Esophagus squamous epithelium (tissue), 5 donors: Measurements from ENCODE around the gene RBMS3. TPM values are rescaled to one million over a fixed set of nuclear protein-coding genes. Genes with fewer than 3 reads are reported as not detected.

ENCODE experiments used
- DNase-seq: peaks from one replicate; lab custom pipeline; 2025; lab: John Stamatoyannopoulos, UW
- H3K27ac ChIP-seq, 4 donors: fragments of 200-600 bp; sonication (generic); one replicate each; pipeline ENCODE4 v1.5.1; 2016 to 2019; ENCODE audit warnings: mild to moderate bottlenecking in 1 of 4
- H3K27me3 ChIP-seq, 4 donors: fragments of 200-600 bp; sonication (generic); 1 replicate in 3 of 4; 2 replicates in 1 of 4; pipeline versions ENCODE4 v1.5.1 to v1.6.0; 2017 to 2021; ENCODE audit warnings: antibody characterized with exemption in 1 of 4
- H3K36me3 ChIP-seq, 3 donors: fragments of 200-600 bp; sonication (generic); one replicate each; pipeline ENCODE4 v1.5.1; 2016 to 2019
- H3K4me1 ChIP-seq, 3 donors: fragments of 200-600 bp; sonication (generic); one replicate each; pipeline ENCODE4 v1.5.1; 2017 to 2019
- H3K4me3 ChIP-seq, 4 donors: fragments of 200-600 bp; sonication (generic); 1 replicate in 3 of 4; 2 replicates in 1 of 4; pipeline ENCODE4 v1.5.1; 2016 to 2019; ENCODE audit warnings: mild to moderate bottlenecking in 2 of 4, moderate library complexity in 1 of 4
- H3K9me3 ChIP-seq, 3 donors: fragments of 200-600 bp; sonication (generic); one replicate each; pipeline ENCODE4 v1.5.1; 2016 to 2019
- CTCF ChIP-seq, 6 experiments: fragments of 450-650 bp in 4 of 6; fragments of 200-600 bp in 2 of 6; sonication (generic) in 2 of 6; IDR thresholded peaks; one replicate each; pipeline ENCODE4 v1.5.1; 2016 to 2019; ENCODE audit warnings: antibody characterized with exemption in 6 of 6, mild to moderate bottlenecking in 4 of 6, moderate library complexity in 4 of 6
- POLR2A ChIP-seq, 4 donors: fragments of 450-650 bp; IDR thresholded peaks; one replicate each; pipeline ENCODE4 v1.6.1; 2017; ENCODE audit warnings: antibody characterized with exemption in 4 of 4, mild to moderate bottlenecking in 4 of 4, moderate library complexity in 3 of 4
- WGBS, 2 donors: methylation state at CpG; one replicate each; pipeline ENCODE4 v1.1.5; 2018; 5-methylcytosine and 5-hydroxymethylcytosine counted together
- intact Hi-C: fragments of 100-400 bp; cut with DNase I; formaldehyde crosslinking; loops from one replicate; pipeline ENCODE4 v1.15.0; 2022
- total RNA-seq, 4 donors: library from RNA; depleted of rRNA; stranded (reverse); fragments of >200 nt; gene quantifications; one replicate each; pipeline ENCODE4 v1.1.0, GENCODE V29; 2016
- donor health status: DM: yes; HTN: yes; CAD: no.

RBMS3 gene
- total RNA-seq, 4 donors from 2014 or later = 0.57 to 35.7 (median 6.1) TPM

- Histone ChIP-seq H3K36me3 (no peaks in the 10 kb centered on the region), H3K9me3 (no peaks in the 10 kb centered on the region), H3K27me3 (no peaks in the 10 kb centered on the region), H3K4me1 (peaks cover 0 to 22% (median 0%) of the 10 kb centered on the region in 3 donors), H3K27ac (no peak overlapping the region), H3K4me3 (no peak overlapping the region)
- TF ChIP-seq POLR2A (IDR thresholded peaks at IDR 0.05) (no peak), CTCF (IDR thresholded peaks at IDR 0.05) (no peak)
- WGBS, 2 donors = 73 to 74% methylated on average over 7 of the region's 7 CpGs
- intact Hi-C loops = no loop called here
- no peak for DNase-seq
These were observed 617.5 kb downstream of the RBMS3 start for GRCh38 chr3:29898171-29898965.

- H3K36me3 ChIP-seq = no peaks in the 10 kb centered on the region
- TF ChIP-seq POLR2A (IDR thresholded peaks at IDR 0.05) = no peak
- TF ChIP-seq CTCF (IDR thresholded peaks at IDR 0.05) = no peak
- WGBS, 2 donors = 70 to 88% methylated on average over 2 of the region's 2 CpGs
- DNase-seq = no peak
- no peaks in the 10 kb centered on the region for H3K27me3 ChIP-seq
- H3K4me1 ChIP-seq = peaks cover 0 to 22% (median 0%) of the 10 kb centered on the region in 3 donors
- intact Hi-C loops = no loop called here
- no peaks in the 10 kb centered on the region for H3K9me3 ChIP-seq
- no peak overlapping the region for H3K27ac ChIP-seq
- no peak overlapping the region for H3K4me3 ChIP-seq
These were observed 618.1 kb downstream of the RBMS3 start for GRCh38 chr3:29899021-29899420.

GRCh38 chr3:29901097-29901496 lies 620.2 kb downstream of the RBMS3 start:
- no peaks in the 10 kb centered on the region for H3K27me3 ChIP-seq
- H3K36me3 ChIP-seq = no peaks in the 10 kb centered on the region
- H3K27ac ChIP-seq = no peak overlapping the region
- 19 to 24% methylated on average over 2 of the region's 2 CpGs for WGBS, 2 donors
- intact Hi-C loops = no loop called here
- no peak for DNase-seq
- no peak for TF ChIP-seq POLR2A (IDR thresholded peaks at IDR 0.05)
- TF ChIP-seq CTCF (IDR thresholded peaks at IDR 0.05) = no peak
- no peak overlapping the region for H3K4me3 ChIP-seq
- H3K9me3 ChIP-seq = no peaks in the 10 kb centered on the region
- H3K4me1 ChIP-seq = peaks cover 0 to 22% (median 0%) of the 10 kb centered on the region in 3 donors

GRCh38 chr3:29903600-29903999 lies 622.7 kb downstream of the RBMS3 start:
- WGBS, 2 donors = 74 to 76% methylated on average over 1 of the region's 1 CpG
- intact Hi-C loops = no loop called here
- H3K27me3 ChIP-seq = no peaks in the 10 kb centered on the region
- H3K4me3 ChIP-seq = no peak overlapping the region
- no peak for DNase-seq
- TF ChIP-seq POLR2A (IDR thresholded peaks at IDR 0.05) (no peak), CTCF (IDR thresholded peaks at IDR 0.05) (no peak)
- H3K4me1 ChIP-seq = peaks cover 0 to 22% (median 0%) of the 10 kb centered on the region in 3 donors
- H3K36me3 ChIP-seq = no peaks in the 10 kb centered on the region
- no peak overlapping the region for H3K27ac ChIP-seq
- H3K9me3 ChIP-seq = no peaks in the 10 kb centered on the region

- intact Hi-C loops = no loop called here
- 72 to 84% methylated on average over 1 of the region's 1 CpG for WGBS, 2 donors
- H3K4me1 ChIP-seq = no peaks in the 10 kb centered on the region
- H3K9me3 ChIP-seq = no peaks in the 10 kb centered on the region
- H3K36me3 ChIP-seq = no peaks in the 10 kb centered on the region
- DNase-seq = no peak
- no peak for TF ChIP-seq CTCF (IDR thresholded peaks at IDR 0.05)
- TF ChIP-seq POLR2A (IDR thresholded peaks at IDR 0.05) = no peak
- H3K27ac ChIP-seq = no peak overlapping the region
- no peak overlapping the region for H3K4me3 ChIP-seq
- H3K27me3 ChIP-seq = no peaks in the 10 kb centered on the region
These were observed 626.0 kb downstream of the RBMS3 start for GRCh38 chr3:29906906-29907305.
